ENCODE data around the gene ZSWIM5. TPM values are rescaled to one million over a fixed set of nuclear protein-coding genes. Genes with fewer than 3 reads are reported as not detected.

The ZSWIM5 gene
- total and polyA plus RNA-seq, 2 donors (not counting 1 experiment from before 2014, with no cell fraction given): 0.36 to 1.7 TPM

DNA sequence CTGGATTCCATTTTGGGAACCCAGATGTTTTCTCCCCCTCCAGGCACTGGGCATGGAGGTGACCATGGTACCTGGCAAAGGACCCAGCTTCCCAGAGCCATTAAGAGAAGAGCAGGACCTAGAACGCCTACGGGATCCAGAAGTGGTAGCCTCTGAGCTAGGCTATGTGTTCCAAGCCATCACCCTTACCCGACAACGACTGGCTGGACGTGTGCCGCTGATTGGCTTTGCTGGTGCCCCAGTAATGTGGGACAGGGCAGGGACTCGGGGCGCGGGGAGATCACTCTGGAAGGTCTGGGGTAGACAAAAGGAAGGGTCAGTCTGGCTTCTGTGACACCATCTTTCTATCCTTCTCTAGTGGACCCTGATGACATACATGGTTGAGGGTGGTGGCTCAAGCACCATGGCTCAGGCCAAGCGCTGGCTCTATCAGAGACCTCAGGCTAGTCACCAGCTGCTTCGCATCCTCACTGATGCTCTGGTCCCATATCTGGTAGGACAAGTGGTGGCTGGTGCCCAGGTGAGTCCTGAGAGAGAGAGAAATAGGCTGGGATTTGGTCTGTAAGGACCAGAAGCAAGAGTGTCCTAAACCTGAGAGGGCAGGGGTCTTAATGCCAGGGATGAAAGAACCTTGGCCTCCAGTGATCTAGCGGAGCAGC lies 192.7 kb downstream of the ZSWIM5 start:
- peaks cover 46% of the 10 kb centered on the region for H3K4me1 Mint-ChIP-seq

More for the DNA sequence above, 192.7 kb downstream of the ZSWIM5 start:
- peak overlapping the region; percentile 15 for H3K27ac Mint-ChIP-seq
- ATAC-seq (ENCODE audit: low read depth): no peak
- Histone ChIP-seq H3K36me3 (replicated peaks in 1 of 2; ENCODE audit: control extremely low read depth in 1 of 2, control insufficient read depth in 1 of 2, extremely low read depth in 1 of 2, insufficient read depth in 2 of 2, low read length in 1 of 2) (peaks cover 0 to 28% of the 10 kb centered on the region in 2 experiments), H3K4me2 (replicated peaks; ENCODE audit: low read depth, low read length, poor library complexity, severe bottlenecking) (peak overlapping the region; percentile 99), H4K20me1 (ENCODE audit: control insufficient read depth, insufficient read depth, low read length, poor library complexity, severe bottlenecking) (peaks cover 14% of the 10 kb centered on the region), H3K27ac (ENCODE audit: low read length in 2 of 2) (peak overlapping the region in 1 of 2 donors; percentile 79), H3K9me3 (ENCODE audit: control extremely low read depth in 1 of 3, control insufficient read depth in 2 of 3, insufficient read depth in 1 of 3, low read length in 2 of 3) (no peaks in the 10 kb centered on the region), H2AFZ (ENCODE audit: insufficient read depth, low read depth, low read length, poor library complexity, severe bottlenecking) (no peak overlapping the region), H3K4me1 (ENCODE audit: control insufficient read depth in 2 of 2, insufficient read depth in 2 of 2, low read length in 2 of 2) (peaks cover 31 to 42% of the 10 kb centered on the region in 2 donors), H3K9ac (ENCODE audit: low read length) (no peak overlapping the region), H3K79me2 (ENCODE audit: control insufficient read depth, insufficient read depth, low read length) (peaks cover 35% of the 10 kb centered on the region), H3K4me3 (ENCODE audit: control extremely low read depth in 1 of 5, extremely low read depth in 1 of 5, insufficient read depth in 1 of 5, low read depth in 2 of 5, low read length in 4 of 5) (no peak overlapping the region), H3K27me3 (replicated peaks in 1 of 4; ENCODE audit: control extremely low read depth in 1 of 4, control insufficient read depth in 3 of 4, insufficient read depth in 4 of 4, low read length in 3 of 4) (no peaks in the 10 kb centered on the region)
- peak overlapping the region; percentile 91 for H3K4me3 Mint-ChIP-seq
- H3K27me3 Mint-ChIP-seq: no peaks in the 10 kb centered on the region
- TF ChIP-seq EZH2 (IDR thresholded peaks at IDR 0.05; ENCODE audit: borderline replicate concordance, insufficient read depth, low read depth, low read length, poor library complexity, severe bottlenecking) (no peak), CTCF (IDR thresholded peaks at IDR 0.05) (no peak)
- H3K9me3 Mint-ChIP-seq (ENCODE audit: insufficient read depth): no peaks in the 10 kb centered on the region
- no peak for DNase-seq
- ChIA-PET POLR2A (interaction anchor here (0.6 to 4.9 kb wide), 6 partner anchors 286 to 570 kb away, joined by 3 to 59 read pairs (median 4); partner anchors contain the start of gene NASP), CTCF (interaction anchor here (0.6 to 11.9 kb wide), 35 partner anchors 9 to 628 kb away, joined by 3 to 388 read pairs (median 5); partner anchors contain the start of genes CCDC163, EIF2B3, MMACHC and MUTYH)
- 81% methylated on average over 7 of the region's 12 CpGs for WGBS (ENCODE audit: insufficient coverage)
- intact Hi-C loops (cut with micrococcal nuclease): loop anchor here (1.0 to 5.0 kb wide), 8 partner anchors 39 to 381 kb away; partner anchors contain the start of genes PLK3, RNU5D-1, RPS8 and ZSWIM5
